CD14-positive monocyte (primary cell): ENCODE data around the gene SPG11. TPM values are rescaled to one million over a fixed set of nuclear protein-coding genes. Genes with fewer than 3 reads are reported as not detected.

Experiments
- DNase-seq, 3 donors: peaks; one replicate each; pipeline ENCODE4 v3.0.0-alpha.2; 2011 to 2022
- H2AFZ ChIP-seq: 2 replicates; pipeline ENCODE4 v1.6.0; 2012; ENCODE audit warnings: mild to moderate bottlenecking, low read depth, low read length, inconsistent platforms; ENCODE audit not compliant: insufficient read depth, poor library complexity, severe bottlenecking
- H3K27ac ChIP-seq, 2 donors: 1 replicate in 1 of 2; 2 replicates in 1 of 2; pipeline ENCODE4 v1.5.1; 2012 to 2013; ENCODE audit warnings: low read length in 2 of 2, control low read depth in 1 of 2, inconsistent platforms in 1 of 2, low read depth in 1 of 2, mild to moderate bottlenecking in 1 of 2
- H3K27me3 ChIP-seq, 2 donors: one replicate each; pipeline versions ENCODE4 v1.6.0 to v1.6.1; 2011 to 2013; ENCODE audit warnings: low read length in 2 of 2; ENCODE audit not compliant: control insufficient read depth in 2 of 2, insufficient read depth in 2 of 2
- H3K36me3 ChIP-seq, 2 donors: replicated peaks in 1 of 2; 1 replicate in 1 of 2; 2 replicates in 1 of 2; pipeline versions ENCODE4 v1.5.1 to v1.6.1; 2012 to 2013; ENCODE audit warnings: low read length in 2 of 2, control low read depth in 1 of 2, inconsistent platforms in 1 of 2, mild to moderate bottlenecking in 1 of 2; ENCODE audit not compliant: insufficient read depth in 2 of 2, control insufficient read depth in 1 of 2
- H3K4me1 ChIP-seq, 2 donors: 1 replicate in 1 of 2; 2 replicates in 1 of 2; pipeline versions ENCODE4 v1.5.1 to v1.6.1; 2012 to 2013; ENCODE audit warnings: low read length in 2 of 2, control low read depth in 1 of 2, inconsistent platforms in 1 of 2, mild to moderate bottlenecking in 1 of 2, moderate library complexity in 1 of 2; ENCODE audit not compliant: insufficient read depth in 2 of 2, control insufficient read depth in 1 of 2
- H3K4me2 ChIP-seq: replicated peaks from 2 replicates; pipeline ENCODE3; 2012; ENCODE audit warnings: low read length, moderate library complexity, mild to moderate bottlenecking; ENCODE audit not compliant: poor library complexity, severe bottlenecking; ENCODE audit errors: extremely low read depth
- H3K4me3 ChIP-seq, 3 experiments: fragments of 200-600 bp in 1 of 3; sonication (generic) in 1 of 3; replicated peaks in 1 of 3; 1 replicate in 2 of 3; 2 replicates in 1 of 3; pipeline ENCODE4 v1.5.1; 2011 to 2013; ENCODE audit warnings: low read length in 3 of 3, mild to moderate bottlenecking in 3 of 3, control low read depth in 2 of 3, low read depth in 2 of 3, inconsistent platforms in 1 of 3, moderate library complexity in 1 of 3
- H3K79me2 ChIP-seq: 2 replicates; pipeline ENCODE4 v1.6.0; 2012; ENCODE audit warnings: mild to moderate bottlenecking, control low read depth, inconsistent platforms, low read length, moderate library complexity; ENCODE audit not compliant: insufficient read depth
- H3K9ac ChIP-seq: 2 replicates; pipeline ENCODE4 v1.6.0; 2017; ENCODE audit warnings: low read length, mild to moderate bottlenecking; ENCODE audit not compliant: insufficient read depth, poor library complexity, severe bottlenecking
- H3K9me3 ChIP-seq, 2 donors: replicated peaks in 1 of 2; 1 replicate in 1 of 2; 2 replicates in 1 of 2; pipeline versions ENCODE4 v1.5.1 to v1.6.1; 2012 to 2013; ENCODE audit warnings: low read length in 2 of 2, control low read depth in 1 of 2; ENCODE audit not compliant: control insufficient read depth in 1 of 2, insufficient read depth in 1 of 2
- H4K20me1 ChIP-seq: 2 replicates; pipeline ENCODE4 v1.6.0; 2012; ENCODE audit warnings: mild to moderate bottlenecking, low read length, control low read depth, moderate library complexity; ENCODE audit not compliant: insufficient read depth
- H3K27ac Mint-ChIP-seq, 7 donors: one replicate each; pipeline ENCODE4 v1.8.0; 2020; ENCODE audit warnings: mild to moderate bottlenecking in 7 of 7, mixed read lengths in 7 of 7, moderate library complexity in 6 of 7, inconsistent platforms in 2 of 7
- H3K27me3 Mint-ChIP-seq, 3 donors: one replicate each; pipeline ENCODE4 v1.8.0; 2021 to 2022; ENCODE audit warnings: low read depth in 3 of 3, mild to moderate bottlenecking in 3 of 3, mixed read lengths in 3 of 3, moderate library complexity in 3 of 3, inconsistent platforms in 1 of 3
- H3K36me3 Mint-ChIP-seq, 2 donors: one replicate each; pipeline ENCODE4 v1.8.0; 2020; ENCODE audit warnings: mixed read lengths in 2 of 2, inconsistent platforms in 1 of 2, mild to moderate bottlenecking in 1 of 2
- H3K4me1 Mint-ChIP-seq: one replicate; pipeline ENCODE4 v1.8.0; 2020; ENCODE audit warnings: mild to moderate bottlenecking, mixed read lengths
- H3K4me3 Mint-ChIP-seq, 2 donors: one replicate each; pipeline ENCODE4 v1.8.0; 2020; ENCODE audit warnings: mild to moderate bottlenecking in 2 of 2, mixed read lengths in 2 of 2, moderate library complexity in 1 of 2
- H3K9me3 Mint-ChIP-seq, 7 donors: one replicate each; pipeline ENCODE4 v1.8.0; 2020 to 2022; ENCODE audit warnings: mixed read lengths in 7 of 7, mild to moderate bottlenecking in 6 of 7, moderate library complexity in 6 of 7, inconsistent platforms in 2 of 7
- WGBS: methylation state at CpG from one replicate; pipeline ENCODE4 v1.1.5; 2013; ENCODE audit warnings: missing lambda C conversion rate; ENCODE audit not compliant: insufficient coverage; 5-methylcytosine and 5-hydroxymethylcytosine counted together
- intact Hi-C, 2 donors: fragments of 100-400 bp; cut with micrococcal nuclease; formaldehyde crosslinking; loops; one replicate each; pipeline versions ENCODE4 v1.15.0 to v1.15.1; 2023
- polyA plus RNA-seq, 3 donors: library from polyadenylated mRNA; depleted of rRNA in 1 of 3; unstranded in 2 of 3; stranded (reverse) in 1 of 3; fragments of 300-500 nt in 2 of 3; fragments of >200 nt in 1 of 3; fragmentation: Illumina TruSeq in 2 of 3; gene quantifications; 1 replicate in 2 of 3; 2 replicates in 1 of 3; pipeline ENCODE4 v1.2.3, GENCODE V29; 2012 to 2021
- TF ChIP-seq, protein P1 (sequence below): fragments of 200-600 bp; IDR thresholded peaks from one replicate; pipeline ENCODE4 v1.8.0; 2022; ENCODE audit warnings: antibody characterized with exemption, mild to moderate bottlenecking

SPG11 gene
- polyA plus RNA-seq, 3 donors = 26.4 to 140 (median 50.4) TPM

DNA sequence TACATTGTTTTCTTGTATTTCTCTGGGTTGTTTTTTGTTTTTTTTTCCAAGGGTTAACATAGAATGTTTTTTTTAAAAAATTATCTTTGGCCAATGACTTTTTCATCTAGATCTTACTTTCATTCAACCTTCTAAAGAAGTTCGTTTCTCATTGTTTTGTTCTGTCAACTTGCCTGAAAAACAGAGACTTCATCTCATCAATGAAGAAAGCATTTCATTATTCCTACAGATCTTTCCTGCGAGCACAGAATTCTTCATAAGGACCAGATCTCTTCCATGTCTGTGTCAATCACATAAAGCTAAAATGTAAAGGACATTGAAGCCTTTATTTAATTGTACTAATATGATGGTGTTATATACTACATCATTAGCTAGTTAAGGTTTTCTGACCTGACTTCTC lies 136.2 kb downstream of the SPG11 start:
- peaks cover 0 to 3% (median 0%) of the 10 kb centered on the region in 7 donors for H3K9me3 Mint-ChIP-seq
- Histone ChIP-seq H4K20me1 (no peaks in the 10 kb centered on the region), H3K79me2 (no peaks in the 10 kb centered on the region), H3K4me3 (no peak overlapping the region), H3K9ac (no peak overlapping the region), H3K4me2 (no peak overlapping the region), H3K4me1 (no peaks in the 10 kb centered on the region), H3K9me3 (no peaks in the 10 kb centered on the region), H2AFZ (no peak overlapping the region), H3K27me3 (no peaks in the 10 kb centered on the region), H3K36me3 (peaks cover 34 to 55% of the 10 kb centered on the region in 2 donors), H3K27ac (no peak overlapping the region)
- intact Hi-C loops = no loop called here
- no peak for DNase-seq
- peaks cover 0 to 4% (median 0%) of the 10 kb centered on the region in 3 donors for H3K27me3 Mint-ChIP-seq
- H3K36me3 Mint-ChIP-seq = peaks cover 38 to 45% of the 10 kb centered on the region in 2 donors
- no peaks in the 10 kb centered on the region for H3K4me1 Mint-ChIP-seq
- 100% methylated on average over 1 of the region's 2 CpGs for WGBS
- no peak overlapping the region for H3K4me3 Mint-ChIP-seq
- H3K27ac Mint-ChIP-seq = no peak overlapping the region
- TF ChIP-seq, protein P1, sequence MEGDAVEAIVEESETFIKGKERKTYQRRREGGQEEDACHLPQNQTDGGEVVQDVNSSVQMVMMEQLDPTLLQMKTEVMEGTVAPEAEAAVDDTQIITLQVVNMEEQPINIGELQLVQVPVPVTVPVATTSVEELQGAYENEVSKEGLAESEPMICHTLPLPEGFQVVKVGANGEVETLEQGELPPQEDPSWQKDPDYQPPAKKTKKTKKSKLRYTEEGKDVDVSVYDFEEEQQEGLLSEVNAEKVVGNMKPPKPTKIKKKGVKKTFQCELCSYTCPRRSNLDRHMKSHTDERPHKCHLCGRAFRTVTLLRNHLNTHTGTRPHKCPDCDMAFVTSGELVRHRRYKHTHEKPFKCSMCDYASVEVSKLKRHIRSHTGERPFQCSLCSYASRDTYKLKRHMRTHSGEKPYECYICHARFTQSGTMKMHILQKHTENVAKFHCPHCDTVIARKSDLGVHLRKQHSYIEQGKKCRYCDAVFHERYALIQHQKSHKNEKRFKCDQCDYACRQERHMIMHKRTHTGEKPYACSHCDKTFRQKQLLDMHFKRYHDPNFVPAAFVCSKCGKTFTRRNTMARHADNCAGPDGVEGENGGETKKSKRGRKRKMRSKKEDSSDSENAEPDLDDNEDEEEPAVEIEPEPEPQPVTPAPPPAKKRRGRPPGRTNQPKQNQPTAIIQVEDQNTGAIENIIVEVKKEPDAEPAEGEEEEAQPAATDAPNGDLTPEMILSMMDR = no peak

DNA sequence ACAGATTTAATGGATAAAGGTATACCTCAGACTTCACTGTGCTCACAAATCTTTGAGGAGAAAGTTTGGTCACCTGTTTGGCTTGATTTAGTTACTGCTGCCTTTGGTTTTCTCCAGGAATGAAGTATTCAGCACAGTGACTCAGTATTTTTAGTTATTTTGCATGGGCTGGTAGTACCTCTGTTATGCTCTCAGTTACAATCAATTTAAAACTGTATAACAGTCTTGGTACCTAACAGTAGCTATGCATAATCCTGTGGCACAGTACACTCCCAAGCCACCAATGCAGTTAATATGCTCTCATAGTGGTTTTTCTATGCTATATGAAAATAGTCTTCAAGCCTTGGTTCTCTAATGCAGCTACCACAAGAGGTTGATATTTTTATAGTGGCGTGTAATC lies 138.4 kb downstream of the SPG11 start:
- H4K20me1 ChIP-seq = no peaks in the 10 kb centered on the region
- no peaks in the 10 kb centered on the region for H3K4me1 ChIP-seq
- H3K27me3 ChIP-seq = no peaks in the 10 kb centered on the region
- peaks cover 50 to 60% of the 10 kb centered on the region in 2 donors for H3K36me3 Mint-ChIP-seq
- H3K4me3 Mint-ChIP-seq = no peak overlapping the region
- H3K27ac ChIP-seq = no peak overlapping the region
- no peaks in the 10 kb centered on the region for H3K9me3 ChIP-seq
- TF ChIP-seq, protein P1 = no peak
- H2AFZ ChIP-seq = no peak overlapping the region
- no peak overlapping the region for H3K4me3 ChIP-seq
- intact Hi-C loops = no loop called here
- H3K27ac Mint-ChIP-seq = no peak overlapping the region
- H3K9ac ChIP-seq = no peak overlapping the region
- peaks cover 0 to 1% (median 0%) of the 10 kb centered on the region in 3 donors for H3K27me3 Mint-ChIP-seq
- WGBS = no CpG with 5 or more reads among the region's 1 CpG
- H3K9me3 Mint-ChIP-seq = no peaks in the 10 kb centered on the region
- no peaks in the 10 kb centered on the region for H3K4me1 Mint-ChIP-seq
- H3K79me2 ChIP-seq = no peaks in the 10 kb centered on the region
- H3K4me2 ChIP-seq = no peak overlapping the region
- DNase-seq = no peak
- H3K36me3 ChIP-seq = peaks cover 40 to 77% of the 10 kb centered on the region in 2 donors
